Gastrocnemius medialis (tissue), 4 donors: Measurements from ENCODE around the gene A2ML1. TPM values are rescaled to one million over a fixed set of nuclear protein-coding genes. Genes with fewer than 3 reads are reported as not detected.

Source experiments
- ATAC-seq, 2 donors: fragments of 150-250 bp; one replicate each; pipeline ENCODE4 v1.9.1; 2016
- DNase-seq, 2 donors: peaks; one replicate each; pipeline ENCODE4 v3.0.0-alpha.2; 2019
- H3K27ac ChIP-seq, 4 donors: fragments of 200-600 bp; sonication (generic); 1 replicate in 1 of 4; 2 replicates in 3 of 4; pipeline ENCODE4 v1.5.1; 2016 to 2018; ENCODE audit warnings: mild to moderate bottlenecking in 2 of 4, moderate library complexity in 1 of 4
- H3K27me3 ChIP-seq, 3 donors: fragments of 200-600 bp; sonication (generic) in 2 of 3; 1 replicate in 1 of 3; 2 replicates in 2 of 3; pipeline versions ENCODE4 v1.5.1 to v1.6.0; 2016 to 2019; ENCODE audit warnings: mild to moderate bottlenecking in 1 of 3, moderate library complexity in 1 of 3
- H3K36me3 ChIP-seq, 2 donors: fragments of 200-600 bp; sonication (generic) in 1 of 2; one replicate each; pipeline ENCODE4 v1.5.1; 2017 to 2018
- H3K4me1 ChIP-seq, 2 donors: fragments of 200-600 bp; sonication (generic) in 1 of 2; one replicate each; pipeline ENCODE4 v1.5.1; 2016 to 2017; ENCODE audit warnings: mild to moderate bottlenecking in 2 of 2
- H3K4me3 ChIP-seq, 4 donors: fragments of 200-600 bp; sonication (generic) in 3 of 4; 1 replicate in 1 of 4; 2 replicates in 3 of 4; pipeline ENCODE4 v1.5.1; 2016 to 2019; ENCODE audit warnings: mild to moderate bottlenecking in 2 of 4
- H3K9me3 ChIP-seq, 3 donors: fragments of 200-600 bp; sonication (generic) in 2 of 3; 1 replicate in 1 of 3; 2 replicates in 2 of 3; pipeline ENCODE4 v1.5.1; 2016 to 2019
- CTCF ChIP-seq, 5 experiments: fragments of 450-650 bp in 3 of 5; fragments of 200-600 bp in 2 of 5; sonication (generic) in 2 of 5; IDR thresholded peaks in 4 of 5; conservative IDR thresholded peaks in 1 of 5; 1 replicate in 4 of 5; 2 replicates in 1 of 5; pipeline ENCODE4 v1.5.1; 2016 to 2019; ENCODE audit warnings: antibody characterized with exemption in 5 of 5, mild to moderate bottlenecking in 3 of 5, moderate library complexity in 3 of 5
- POLR2A ChIP-seq, 2 donors: fragments of 450-650 bp; IDR thresholded peaks; one replicate each; pipeline ENCODE4 v1.6.1; 2017; ENCODE audit warnings: antibody characterized with exemption in 2 of 2, mild to moderate bottlenecking in 2 of 2, moderate library complexity in 2 of 2
- in situ Hi-C, 4 donors: fragments of 200-750 bp; cut with MboI; loops; one replicate each; pipeline versions ENCODE4 v1.15.0 to v1.8.0; 2017; ENCODE audit warnings: low sequenced_read_pairs in 4 of 4
- intact Hi-C: fragments of 100-400 bp; cut with DNase I; formaldehyde crosslinking; loops from one replicate; pipeline ENCODE4 v1.15.1; 2023; ENCODE audit warnings: low total_unique reads
- total RNA-seq, 4 donors: library from RNA; depleted of rRNA; stranded (reverse); fragments of >200 nt; gene quantifications; one replicate each; pipeline versions ENCODE4 v1.1.0 to v1.2.3, GENCODE V29; 2016

The A2ML1 gene
- total RNA-seq, 4 donors from 2014 or later = not detected

GRCh38 chr12:8870586-8870985 lies 48.2 kb downstream of the A2ML1 start:
- in situ Hi-C loops (no loop called here), intact Hi-C loops (no loop called here)
- TF ChIP-seq POLR2A (IDR thresholded peaks at IDR 0.05) (no peak), CTCF (IDR thresholded peaks at IDR 0.05 in 4 of 5, conservative IDR thresholded peaks at IDR 0.05 in 1 of 5) (no peak)
- H3K36me3 ChIP-seq = no peaks in the 10 kb centered on the region
- H3K27ac ChIP-seq = no peak overlapping the region
- ATAC-seq = no peak
- no peaks in the 10 kb centered on the region for H3K9me3 ChIP-seq
- no peaks in the 10 kb centered on the region for H3K27me3 ChIP-seq
- H3K4me3 ChIP-seq = no peak overlapping the region
- no peak for DNase-seq
- no peaks in the 10 kb centered on the region for H3K4me1 ChIP-seq

- no peaks in the 10 kb centered on the region for H3K27me3 ChIP-seq
- in situ Hi-C loops (no loop called here), intact Hi-C loops (no loop called here)
- no peak for DNase-seq
- peak; percentile 18 to 47 for ATAC-seq
- no peaks in the 10 kb centered on the region for H3K36me3 ChIP-seq
- H3K9me3 ChIP-seq = no peaks in the 10 kb centered on the region
- no peaks in the 10 kb centered on the region for H3K4me1 ChIP-seq
- H3K27ac ChIP-seq = no peak overlapping the region
- no peak overlapping the region for H3K4me3 ChIP-seq
- no peak for TF ChIP-seq CTCF (IDR thresholded peaks at IDR 0.05 in 4 of 5, conservative IDR thresholded peaks at IDR 0.05 in 1 of 5)
Measured at GRCh38 chr12:8871068-8871467, 48.6 kb downstream of the A2ML1 start.

- Histone ChIP-seq H3K27ac (no peak overlapping the region), H3K9me3 (no peaks in the 10 kb centered on the region), H3K4me3 (no peak overlapping the region), H3K4me1 (no peaks in the 10 kb centered on the region), H3K36me3 (no peaks in the 10 kb centered on the region), H3K27me3 (no peaks in the 10 kb centered on the region)
- ATAC-seq (no peak), DNase-seq (no peak)
- in situ Hi-C loops = no loop called here
- TF ChIP-seq CTCF (IDR thresholded peaks at IDR 0.05 in 4 of 5, conservative IDR thresholded peaks at IDR 0.05 in 1 of 5) (no peak), POLR2A (IDR thresholded peaks at IDR 0.05) (no peak)
- intact Hi-C loops = no loop called here
Measured at GRCh38 chr12:8876887-8877286, 54.5 kb downstream of the A2ML1 start.

GRCh38 chr12:8886502-8887284 lies 64.3 kb downstream of the A2ML1 start:
- in situ Hi-C loops = loop anchor here in 3 of 4 donors (5.0 to 10.0 kb wide), 2 partner anchors 202 to 204 kb away; no protein-coding TSS in a partner anchor
- no peak for TF ChIP-seq CTCF (IDR thresholded peaks at IDR 0.05 in 4 of 5, conservative IDR thresholded peaks at IDR 0.05 in 1 of 5)
- no peak for TF ChIP-seq POLR2A (IDR thresholded peaks at IDR 0.05)
- H3K27ac ChIP-seq = no peak overlapping the region

More at GRCh38 chr12:8886502-8887284, 64.3 kb downstream of the A2ML1 start:
- intact Hi-C loops = no loop called here
- Histone ChIP-seq H3K9me3 (no peaks in the 10 kb centered on the region), H3K4me3 (no peak overlapping the region), H3K36me3 (no peaks in the 10 kb centered on the region), H3K4me1 (peaks cover 0 to 3% of the 10 kb centered on the region in 2 donors), H3K27me3 (no peaks in the 10 kb centered on the region)
- ATAC-seq (no peak), DNase-seq (no peak)
